AG08396 (cell line): Measurements from ENCODE around the gene PRIM2.
"Not testable (repeated sequence)": the region's sequence is repeated elsewhere in the genome, so short reads cannot be mapped to it uniquely, and the experiment has no call there.

Source experiments
- DNase-seq: peaks from one replicate; pipeline ENCODE4 v3.0.0; 2012; ENCODE audit warnings: low spot score, mixed read lengths

The PRIM2 gene

GRCh38 chr6:57505251-57505650 is 187.8 kb downstream of the PRIM2 start:
- not testable (repeated sequence) for DNase-seq

- not testable (repeated sequence) for DNase-seq
These were observed 193.0 kb downstream of the PRIM2 start for GRCh38 chr6:57510390-57510789.

- DNase-seq = not testable (repeated sequence)
These were observed 197.7 kb downstream of the PRIM2 start for GRCh38 chr6:57515171-57515570.

GRCh38 chr6:57515845-57516244 is 198.4 kb downstream of the PRIM2 start:
- not testable (repeated sequence) for DNase-seq

- not testable (repeated sequence) for DNase-seq
These were observed 199.3 kb downstream of the PRIM2 start for GRCh38 chr6:57516776-57517175.

GRCh38 chr6:57519198-57519597 is 201.8 kb downstream of the PRIM2 start:
- not testable (repeated sequence) for DNase-seq

GRCh38 chr6:57521085-57521484 is 203.7 kb downstream of the PRIM2 start:
- DNase-seq = not testable (repeated sequence)

GRCh38 chr6:57523221-57523620 is 205.8 kb downstream of the PRIM2 start:
- not testable (repeated sequence) for DNase-seq

- not testable (repeated sequence) for DNase-seq
These were observed 212.3 kb downstream of the PRIM2 start for GRCh38 chr6:57529755-57530154.

- DNase-seq = not testable (repeated sequence)
These were observed 215.2 kb downstream of the PRIM2 start for GRCh38 chr6:57532660-57533059.

- not testable (repeated sequence) for DNase-seq
These were observed 217.7 kb downstream of the PRIM2 start for GRCh38 chr6:57535121-57535520.

- not testable (repeated sequence) for DNase-seq
These were observed 218.6 kb downstream of the PRIM2 start for GRCh38 chr6:57535994-57536393.

GRCh38 chr6:57537916-57538315 is 220.5 kb downstream of the PRIM2 start:
- not testable (repeated sequence) for DNase-seq

GRCh38 chr6:57551961-57552360 is 234.5 kb downstream of the PRIM2 start:
- DNase-seq = not testable (repeated sequence)

GRCh38 chr6:57557855-57558254 is 240.4 kb downstream of the PRIM2 start:
- not testable (repeated sequence) for DNase-seq

GRCh38 chr6:57559170-57559569 is 241.7 kb downstream of the PRIM2 start:
- DNase-seq = not testable (repeated sequence)

- not testable (repeated sequence) for DNase-seq
These were observed 244.8 kb downstream of the PRIM2 start for GRCh38 chr6:57562233-57562632.

GRCh38 chr6:57572119-57572518 is 254.7 kb downstream of the PRIM2 start:
- not testable (repeated sequence) for DNase-seq

- DNase-seq = not testable (repeated sequence)
These were observed 255.4 kb downstream of the PRIM2 start for GRCh38 chr6:57572844-57573243.

- DNase-seq = not testable (repeated sequence)
These were observed 259.6 kb downstream of the PRIM2 start for GRCh38 chr6:57577023-57577422.

- DNase-seq = not testable (repeated sequence)
These were observed 262.1 kb downstream of the PRIM2 start for GRCh38 chr6:57579489-57579888.

GRCh38 chr6:57581586-57581985 is 264.2 kb downstream of the PRIM2 start:
- DNase-seq = not testable (repeated sequence)

GRCh38 chr6:57601105-57601504 is 283.7 kb downstream of the PRIM2 start:
- DNase-seq = not testable (repeated sequence)

GRCh38 chr6:57605303-57605702 is 287.9 kb downstream of the PRIM2 start:
- not testable (repeated sequence) for DNase-seq
